SK-N-SH treated with all-trans-retinoic acid at 6 μM for 48 hours (cell line): ENCODE measurements around the gene GFRA1.

Source experiments
- ATAC-seq: fragments of 200-7000 bp; cut with Tn5 transposase; 3 replicates; pipeline ENCODE4 v1.9.1; 2020; ENCODE audit warnings: mild to moderate bottlenecking, moderate library complexity
- ARNTL ChIP-seq: fragments of 450-650 bp; formaldehyde crosslinking; IDR thresholded peaks from 2 replicates; pipeline ENCODE4 v1.5.0; 2020; ENCODE audit warnings: low read depth, mild to moderate bottlenecking, moderate library complexity, borderline replicate concordance
- BACH2 ChIP-seq: fragments of 250-450 bp; sonication (Bioruptor Pico); IDR thresholded peaks from 2 replicates; pipeline ENCODE4 v1.9.0; 2021; ENCODE audit warnings: mild to moderate bottlenecking, borderline replicate concordance
- CREB5 ChIP-seq: fragments of 250-450 bp; sonication (Bioruptor Pico); IDR thresholded peaks from 2 replicates; pipeline ENCODE4 v1.5.1; 2020; ENCODE audit warnings: low read depth, mild to moderate bottlenecking, moderate library complexity
- CSDC2 ChIP-seq: fragments of 250-450 bp; sonication (Bioruptor Pico); IDR thresholded peaks from 2 replicates; pipeline ENCODE4 v1.5.0; 2020; ENCODE audit warnings: mild to moderate bottlenecking, moderate library complexity
- CSRNP3 ChIP-seq: fragments of 250-450 bp; sonication (Bioruptor Pico); IDR thresholded peaks from 2 replicates; pipeline ENCODE4 v1.5.1; 2021; ENCODE audit warnings: mild to moderate bottlenecking, moderate library complexity
- ESRRG ChIP-seq: fragments of 250-450 bp; sonication (Bioruptor Pico); IDR thresholded peaks from 2 replicates; pipeline ENCODE4 v1.6.1; 2021; ENCODE audit warnings: mild to moderate bottlenecking
- GLIS3 ChIP-seq: fragments of 250-450 bp; sonication (Bioruptor Pico); IDR thresholded peaks from 2 replicates; pipeline ENCODE4 v1.5.0; 2020; ENCODE audit warnings: mild to moderate bottlenecking, moderate library complexity
- ISL1 ChIP-seq: fragments of 250-450 bp; sonication (Bioruptor Pico); IDR thresholded peaks from 2 replicates; pipeline ENCODE4 v2.1.2; 2022; ENCODE audit warnings: mild to moderate bottlenecking, moderate library complexity
- OSR1 ChIP-seq: fragments of 250-450 bp; sonication (Bioruptor Pico); IDR thresholded peaks from 2 replicates; pipeline ENCODE4 v1.8.0; 2022; ENCODE audit warnings: moderate library complexity, mild to moderate bottlenecking, inconsistent platforms
- PATZ1 ChIP-seq: fragments of 250-450 bp; sonication (Bioruptor Pico); IDR thresholded peaks from 2 replicates; pipeline ENCODE4 v1.8.0; 2020; ENCODE audit warnings: mild to moderate bottlenecking, moderate library complexity, borderline replicate concordance
- POU6F1 ChIP-seq: fragments of 250-450 bp; sonication (Bioruptor Pico); IDR thresholded peaks from 2 replicates; pipeline ENCODE4 v1.8.0; 2021; ENCODE audit warnings: low read depth, mild to moderate bottlenecking, moderate library complexity, borderline replicate concordance
- PPARA ChIP-seq: fragments of 250-450 bp; sonication (Bioruptor Pico); IDR thresholded peaks from 2 replicates; pipeline ENCODE4 v1.5.0; 2020; ENCODE audit warnings: mild to moderate bottlenecking, borderline replicate concordance
- RARB ChIP-seq: fragments of 250-450 bp; sonication (Bioruptor Pico); IDR thresholded peaks from 2 replicates; pipeline ENCODE4 v1.8.0; 2021; ENCODE audit warnings: mild to moderate bottlenecking, moderate library complexity
- SNAI2 ChIP-seq: fragments of 250-450 bp; sonication (Bioruptor Pico); IDR thresholded peaks from 2 replicates; pipeline ENCODE4 v1.5.0; 2020; ENCODE audit warnings: mild to moderate bottlenecking, moderate library complexity
- TCF4 ChIP-seq: fragments of 250-450 bp; sonication (Bioruptor Pico); IDR thresholded peaks from 2 replicates; pipeline ENCODE4 v1.8.0; 2021; ENCODE audit warnings: mild to moderate bottlenecking, moderate library complexity, borderline replicate concordance
- TOX ChIP-seq: fragments of 250-450 bp; sonication (Bioruptor Pico); IDR thresholded peaks from 2 replicates; pipeline ENCODE4 v1.8.0; 2021; ENCODE audit warnings: mild to moderate bottlenecking, moderate library complexity, borderline replicate concordance
- TSHZ2 ChIP-seq: fragments of 250-450 bp; sonication (Bioruptor Pico); IDR thresholded peaks from 2 replicates; pipeline ENCODE4 v1.5.0; 2020; ENCODE audit warnings: mild to moderate bottlenecking, moderate library complexity
- ZC3H10 ChIP-seq: fragments of 250-450 bp; sonication (Bioruptor Pico); IDR thresholded peaks from 2 replicates; pipeline ENCODE4 v1.5.1; 2021; ENCODE audit warnings: mild to moderate bottlenecking, moderate library complexity
- ZFP3 ChIP-seq: fragments of 250-450 bp; sonication (Bioruptor Pico); IDR thresholded peaks from 2 replicates; pipeline ENCODE4 v1.5.0; 2020; ENCODE audit warnings: mild to moderate bottlenecking, moderate library complexity
- ZFP30 ChIP-seq: fragments of 450-650 bp; formaldehyde crosslinking; IDR thresholded peaks from 2 replicates; pipeline ENCODE4 v1.5.0; 2022; ENCODE audit warnings: mild to moderate bottlenecking, moderate library complexity
- ZNF565 ChIP-seq: fragments of 450-650 bp; formaldehyde crosslinking; conservative IDR thresholded peaks from 2 replicates; pipeline ENCODE4 v1.5.0; 2020; ENCODE audit warnings: low read depth, mild to moderate bottlenecking, moderate library complexity
- ZNF70 ChIP-seq: fragments of 450-650 bp; formaldehyde crosslinking; IDR thresholded peaks from 2 replicates; pipeline ENCODE4 v1.5.0; 2020; ENCODE audit warnings: mild to moderate bottlenecking, moderate library complexity
- ZNF8 ChIP-seq: fragments of 450-650 bp; formaldehyde crosslinking; IDR thresholded peaks from 2 replicates; pipeline ENCODE4 v1.5.0; 2020; ENCODE audit warnings: mild to moderate bottlenecking, moderate library complexity

The GFRA1 gene

GRCh38 chr10:116108095-116108494 is 164.9 kb downstream of the GFRA1 start:
- ATAC-seq: no peak
- TF ChIP-seq GLIS3 (CRISPR knock-in tag) (no peak), SNAI2 (CRISPR knock-in tag) (no peak), CSDC2 (CRISPR knock-in tag) (no peak), PATZ1 (CRISPR knock-in tag) (no peak), CREB5 (no peak), TSHZ2 (CRISPR knock-in tag) (no peak), CSRNP3 (no peak), ZNF565 (no peak), POU6F1 (CRISPR knock-in tag) (no peak), ESRRG (CRISPR knock-in tag) (no peak), BACH2 (no peak), ZFP3 (no peak), PPARA (CRISPR knock-in tag) (no peak), ISL1 (no peak), TOX (no peak)

- no peak for TF ChIP-seq PPARA (CRISPR knock-in tag)
- TF ChIP-seq ZFP3: no peak
- no peak for TF ChIP-seq GLIS3 (CRISPR knock-in tag)
- TF ChIP-seq ZNF8 (CRISPR knock-in tag): no peak
- TF ChIP-seq ZFP30 (CRISPR knock-in tag): no peak
- TF ChIP-seq TCF4 (CRISPR knock-in tag): no peak
- TF ChIP-seq SNAI2 (CRISPR knock-in tag): no peak
- no peak for TF ChIP-seq ZNF70 (CRISPR knock-in tag)
- TF ChIP-seq ZC3H10 (CRISPR knock-in tag): no peak
- no peak for TF ChIP-seq ZNF565
- no peak for ATAC-seq
Observed at GRCh38 chr10:116106611-116107010, 166.4 kb downstream of the GFRA1 start.

- TF ChIP-seq ARNTL (CRISPR knock-in tag): no peak
- TF ChIP-seq ZC3H10 (CRISPR knock-in tag): no peak
- no peak for TF ChIP-seq SNAI2 (CRISPR knock-in tag)
- no peak for TF ChIP-seq TSHZ2 (CRISPR knock-in tag)
- TF ChIP-seq ZNF565: no peak
- no peak for TF ChIP-seq PATZ1 (CRISPR knock-in tag)
- TF ChIP-seq ISL1: no peak
- TF ChIP-seq OSR1 (CRISPR knock-in tag): no peak
- TF ChIP-seq ZNF70 (CRISPR knock-in tag): no peak
- no peak for TF ChIP-seq TCF4 (CRISPR knock-in tag)
- no peak for TF ChIP-seq RARB (CRISPR knock-in tag)
- ATAC-seq: no peak
Observed at GRCh38 chr10:116105264-116105663, 167.7 kb downstream of the GFRA1 start.
